ENCODE data around the gene C6orf120. TPM values are rescaled to one million over a fixed set of nuclear protein-coding genes. Genes with fewer than 3 reads are reported as not detected.

C6orf120 gene
- total and polyA plus RNA-seq, 2 of the 13 experiments (the other 11 are each of a cell fraction or from before 2014, with no cell fraction given): 21.7 to 29.9 TPM

GRCh38 chr6:169701954-169702839 lies at the start of gene C6orf120, which contains the start of gene WDR27 (continued):
- peak; percentile 55; the same call in 1 of the 2 replicates for TF ChIP-seq STAT5B (CRISPR knock-in tag; IDR thresholded peaks at IDR 0.05)
- peak; percentile 3; the same call in 1 of the 2 replicates for TF ChIP-seq ZNF629 (CRISPR knock-in tag; conservative IDR thresholded peaks at IDR 0.05)
- TF ChIP-seq MAZ (IDR thresholded peaks at IDR 0.05; ENCODE audit: borderline replicate concordance, low read depth, low read length): peak; percentile 83
- peak; percentile 95 for TF ChIP-seq MAZ (CRISPR knock-in tag; IDR thresholded peaks at IDR 0.05; ENCODE audit: low read depth)
- peak; percentile 95 for TF ChIP-seq ZNF672 (CRISPR knock-in tag; IDR thresholded peaks at IDR 0.05)
- TF ChIP-seq ZNF225 (CRISPR knock-in tag; IDR thresholded peaks at IDR 0.05): peak; percentile 82; the same call in 1 of the 2 replicates
- TF ChIP-seq RBM22 (optimal IDR thresholded peaks at IDR 0.05; ENCODE audit: low read length): peak; percentile 54
- TF ChIP-seq ZNF281 (CRISPR knock-in tag; IDR thresholded peaks at IDR 0.05; ENCODE audit: borderline replicate concordance): peak; percentile 74
- TF ChIP-seq ZNF724P (CRISPR knock-in tag; IDR thresholded peaks at IDR 0.05; ENCODE audit: borderline replicate concordance): peak; percentile 87; the same call in 1 of the 2 replicates
- peak; percentile 24; the same call in 1 of the 2 replicates for TF ChIP-seq ATF3 (CRISPR knock-in tag; IDR thresholded peaks at IDR 0.05)
- peak; percentile 40; the same call in 1 of the 2 replicates for TF ChIP-seq AFF4 (CRISPR knock-in tag; IDR thresholded peaks at IDR 0.05)
- peak; percentile 95 for TF ChIP-seq REL (CRISPR knock-in tag; conservative IDR thresholded peaks at IDR 0.05)
- TF ChIP-seq E2F1 (CRISPR knock-in tag; IDR thresholded peaks at IDR 0.05): no peak; the same call in 1 of the 2 replicates
- no peak for TF ChIP-seq ZNF24 (IDR thresholded peaks at IDR 0.05)
- peak; percentile 94 for TF ChIP-seq DR1 (CRISPR knock-in tag; IDR thresholded peaks at IDR 0.05)
- TF ChIP-seq KDM5A (IDR thresholded peaks at IDR 0.05; ENCODE audit: borderline replicate concordance, low read length): peak; percentile 88
- peak; percentile 43; the same call in 1 of the 2 replicates for TF ChIP-seq SMAD3 (CRISPR knock-in tag; IDR thresholded peaks at IDR 0.05)
- peak; percentile 43; the same call in 1 of the 2 replicates for TF ChIP-seq ZNF296 (CRISPR knock-in tag; conservative IDR thresholded peaks at IDR 0.05)
- TF ChIP-seq KDM2A (CRISPR knock-in tag; IDR thresholded peaks at IDR 0.05; ENCODE audit: borderline replicate concordance, low read depth): peak; percentile 99
- TF ChIP-seq TBP (CRISPR knock-in tag; IDR thresholded peaks at IDR 0.05): 0 out of 2 replicates have a peak, but pooled peaks have one; percentile 41
- peak; percentile 93 for TF ChIP-seq ARID2 (CRISPR knock-in tag; IDR thresholded peaks at IDR 0.05; ENCODE audit: borderline replicate concordance)
